HFFc6 (cell line): ENCODE results near the gene PDE4B. TPM values are rescaled to one million over a fixed set of nuclear protein-coding genes. Genes with fewer than 3 reads are reported as not detected.
"Not testable (repeated sequence)": the region's sequence is repeated elsewhere in the genome, so short reads cannot be mapped to it uniquely, and the experiment has no call there.

Experiments
- DNase-seq: peaks from one replicate; pipeline ENCODE4 v3.0.0-alpha.2; 2018
- H3K27ac Mint-ChIP-seq: 2 replicates; pipeline ENCODE4 v1.8.0; 2020; ENCODE audit warnings: mild to moderate bottlenecking, mixed read lengths
- H3K27me3 Mint-ChIP-seq: 2 replicates; pipeline ENCODE4 v1.8.0; 2021; ENCODE audit warnings: mild to moderate bottlenecking, moderate library complexity, mixed read lengths; ENCODE audit not compliant: insufficient read depth
- H3K36me3 Mint-ChIP-seq: 2 replicates; pipeline ENCODE4 v1.8.0; 2021; ENCODE audit warnings: low read depth, mixed read lengths
- H3K4me1 Mint-ChIP-seq: 2 replicates; pipeline ENCODE4 v1.8.0; 2020; ENCODE audit warnings: low read depth, mixed read lengths
- H3K4me3 Mint-ChIP-seq: 2 replicates; pipeline ENCODE4 v1.8.0; 2020; ENCODE audit warnings: mild to moderate bottlenecking, moderate library complexity, mixed read lengths
- H3K9me3 Mint-ChIP-seq: 2 replicates; pipeline ENCODE4 v1.8.0; 2020; ENCODE audit warnings: mild to moderate bottlenecking, mixed read lengths
- CTCF ChIP-seq: fragments of 200-600 bp; sonication (generic); IDR thresholded peaks from 2 replicates; pipeline ENCODE4 v1.5.0; 2021; ENCODE audit warnings: antibody characterized with exemption, mild to moderate bottlenecking
- total RNA-seq, 6 experiments: library from RNA; stranded (reverse); fragmentation: NEBNext Ultra II Directional; extraction: Animal tissue kit (Norgen Biotek cat#: 25700); gene quantifications; 2 replicates in 1 of 6; 3 replicates in 5 of 6; pipeline ENCODE4 v1.2.3, GENCODE V29; 2021

Gene PDE4B
- total RNA-seq, 6 experiments from 2014 or later: 34.9 to 57.6 (median 42.8) TPM

DNA sequence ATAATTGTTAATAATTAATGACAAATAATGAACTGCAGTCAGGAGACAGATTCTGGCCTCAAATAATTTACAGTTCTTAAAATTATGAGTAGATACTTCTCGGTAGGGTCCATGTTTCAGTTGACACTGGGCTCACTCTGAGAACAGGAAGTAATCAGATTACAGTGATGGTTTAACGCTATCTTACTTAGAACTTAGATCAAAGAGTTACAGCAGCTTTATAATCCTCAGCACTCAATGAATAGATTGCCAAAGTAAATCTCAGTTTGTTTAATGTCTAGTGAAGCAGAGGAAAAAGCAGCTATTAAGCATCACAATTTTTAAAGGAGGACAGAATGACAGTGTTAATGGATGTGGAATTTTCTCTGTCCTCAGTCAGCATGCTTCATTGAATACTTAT is 79.6 kb downstream of the PDE4B start:
- H3K27me3 Mint-ChIP-seq: peaks cover 2% of the 10 kb centered on the region; the same call in 1 of the 2 replicates
- H3K9me3 Mint-ChIP-seq: 0 out of 2 replicates have a peak, but pooled peaks cover 4% of the 10 kb centered on the region
- DNase-seq: no peak
- TF ChIP-seq CTCF: no peak
- no peak overlapping the region for H3K27ac Mint-ChIP-seq
- H3K36me3 Mint-ChIP-seq: no peaks in the 10 kb centered on the region
- no peak overlapping the region for H3K4me3 Mint-ChIP-seq
- peaks cover 13% of the 10 kb centered on the region for H3K4me1 Mint-ChIP-seq

DNA sequence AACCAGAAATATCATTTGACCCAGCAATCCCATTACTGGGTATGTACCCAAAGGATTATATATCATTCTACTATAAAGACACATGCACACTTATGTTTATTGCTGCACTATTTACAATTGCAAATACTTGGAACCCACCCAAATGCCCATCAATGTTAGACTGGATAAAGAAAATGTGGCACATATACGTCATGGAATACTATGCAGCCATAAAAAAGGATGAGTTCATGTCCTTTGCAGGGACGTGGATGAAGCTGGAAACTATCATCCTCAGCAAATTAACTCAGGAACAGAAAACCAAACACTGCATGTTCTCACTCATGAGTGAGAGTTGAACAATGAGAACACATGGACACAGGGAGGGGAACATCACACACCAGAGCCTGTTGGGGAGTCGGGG is 85.6 kb downstream of the PDE4B start:
- H3K27me3 Mint-ChIP-seq, DNase-seq, H3K27ac Mint-ChIP-seq, H3K36me3 Mint-ChIP-seq, H3K9me3 Mint-ChIP-seq, H3K4me3 Mint-ChIP-seq: not testable (repeated sequence)
- peaks cover 21% of the 10 kb centered on the region for H3K4me1 Mint-ChIP-seq

DNA sequence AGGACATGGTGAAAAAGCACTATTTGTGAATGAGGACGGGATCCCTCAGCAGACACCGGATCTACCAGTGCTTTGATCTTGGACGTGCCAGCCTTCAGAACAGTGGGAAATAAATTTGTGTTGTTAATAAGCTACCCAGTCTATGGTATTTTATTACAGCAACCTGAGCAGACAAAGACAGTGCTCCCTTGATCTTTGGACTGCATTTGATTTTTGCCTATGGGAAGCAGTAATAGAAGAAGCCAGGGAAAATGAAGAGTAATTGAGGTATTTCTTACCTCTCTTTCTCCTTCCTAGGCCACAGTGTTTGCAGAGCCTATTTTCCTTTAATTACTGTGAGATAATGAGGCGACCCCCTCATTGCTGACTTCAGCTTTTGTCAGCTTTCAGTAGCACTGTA is 87.9 kb downstream of the PDE4B start:
- Mint-ChIP-seq H3K4me1 (peaks cover 21% of the 10 kb centered on the region), H3K4me3 (no peak overlapping the region; the same call in 1 of the 2 replicates), H3K27me3 (no peaks in the 10 kb centered on the region), H3K9me3 (peaks cover 10% of the 10 kb centered on the region; the same call in 1 of the 2 replicates), H3K27ac (peak overlapping the region; percentile 80; the same call in 1 of the 2 replicates), H3K36me3 (no peaks in the 10 kb centered on the region)
- DNase-seq: no peak
- no peak for TF ChIP-seq CTCF

DNA sequence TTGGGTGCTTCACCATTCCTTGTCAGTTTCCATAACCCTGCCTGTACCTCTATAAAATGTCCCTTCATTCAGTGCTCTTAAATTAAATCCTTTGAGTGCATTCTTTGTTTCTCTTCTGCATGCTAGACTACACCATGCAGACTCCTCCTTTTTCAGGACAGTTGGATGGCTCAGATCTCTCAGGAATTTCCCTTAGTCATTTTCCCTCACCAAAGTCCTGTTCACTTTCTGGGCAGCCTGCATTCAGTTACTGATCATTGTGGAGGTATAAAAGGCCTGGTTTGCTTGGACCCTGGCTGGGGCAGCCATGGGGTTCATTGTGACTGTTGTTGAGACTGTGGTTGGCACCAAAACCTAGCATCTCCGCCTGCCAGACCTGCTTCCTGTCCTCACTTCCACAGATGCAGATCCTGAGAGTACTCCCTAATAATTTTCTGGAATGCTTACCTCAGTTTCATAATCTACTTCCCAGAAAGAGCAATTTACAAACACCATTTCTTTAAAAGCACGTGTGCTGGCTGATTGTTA is 88.4 kb downstream of the PDE4B start:
- no peak for TF ChIP-seq CTCF
- peak; percentile 56 for DNase-seq
- peaks cover 21% of the 10 kb centered on the region for H3K4me1 Mint-ChIP-seq
- H3K4me3 Mint-ChIP-seq: peak overlapping the region; percentile 30; the same call in 1 of the 2 replicates
- no peaks in the 10 kb centered on the region for H3K36me3 Mint-ChIP-seq
- H3K27me3 Mint-ChIP-seq: no peaks in the 10 kb centered on the region
- H3K9me3 Mint-ChIP-seq: peaks cover 10% of the 10 kb centered on the region; the same call in 1 of the 2 replicates
- peak overlapping the region; percentile 80 for H3K27ac Mint-ChIP-seq

GRCh38 chr1:65882076-65882475 is 89.4 kb downstream of the PDE4B start:
- no peak overlapping the region for H3K4me3 Mint-ChIP-seq
- no peak overlapping the region for H3K27ac Mint-ChIP-seq
- H3K36me3 Mint-ChIP-seq: no peaks in the 10 kb centered on the region
- H3K27me3 Mint-ChIP-seq: no peaks in the 10 kb centered on the region
- H3K9me3 Mint-ChIP-seq: peaks cover 6% of the 10 kb centered on the region; the same call in 1 of the 2 replicates
- DNase-seq: no peak
- H3K4me1 Mint-ChIP-seq: peaks cover 21% of the 10 kb centered on the region
- no peak for TF ChIP-seq CTCF

DNA sequence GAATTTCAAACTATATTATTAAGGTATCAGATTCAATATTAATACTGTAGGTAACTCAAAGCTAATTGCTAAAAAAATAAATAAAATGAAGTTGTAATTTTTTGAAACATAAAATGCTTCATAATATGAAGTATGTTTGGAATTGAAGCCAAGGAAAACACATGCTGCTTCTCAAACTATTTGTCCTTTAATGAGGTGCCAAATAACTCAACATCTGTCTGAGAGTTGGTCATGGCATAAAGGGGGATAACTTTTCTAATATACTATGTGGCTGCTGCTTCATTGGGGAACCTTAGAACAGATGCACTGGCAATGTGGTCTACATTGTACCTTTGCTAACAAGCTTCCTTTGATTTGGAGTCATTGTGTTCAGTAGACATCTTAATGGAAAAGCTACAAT is 96.7 kb downstream of the PDE4B start:
- H3K9me3 Mint-ChIP-seq: peaks cover 8% of the 10 kb centered on the region; the same call in 1 of the 2 replicates
- no peaks in the 10 kb centered on the region for H3K27me3 Mint-ChIP-seq
- H3K27ac Mint-ChIP-seq: no peak overlapping the region
- peaks cover 33% of the 10 kb centered on the region for H3K4me1 Mint-ChIP-seq
- TF ChIP-seq CTCF: no peak
- H3K4me3 Mint-ChIP-seq: no peak overlapping the region
- no peaks in the 10 kb centered on the region for H3K36me3 Mint-ChIP-seq
- DNase-seq: no peak
